ENCODE measurements around the gene SMCO2.

The SMCO2 gene

GRCh38 chr12:27446436-27446835, at the start of gene SMCO2:
Gene SMCO2 (plus strand): TSS chr12:27446736. CDS start chr12:27470632, 23,896 bp downstream.
- DNase-seq: no peak

- DNase-seq: no peak
These were observed 48.1 kb upstream of the SMCO2 start for GRCh38 chr12:27398466-27398865.

- DNase-seq: no peak
These were observed 47.5 kb upstream of the SMCO2 start for GRCh38 chr12:27399074-27399473.

GRCh38 chr12:27400856-27401354, 45.6 kb upstream of the SMCO2 start:
- DNase-seq: no peak

GRCh38 chr12:27412047-27412446, 34.5 kb upstream of the SMCO2 start:
- no peak for DNase-seq

- no peak for DNase-seq
These were observed 23.8 kb upstream of the SMCO2 start for GRCh38 chr12:27422697-27423096.

GRCh38 chr12:27424631-27425230, 21.8 kb upstream of the SMCO2 start:
- DNase-seq: no peak

GRCh38 chr12:27425306-27425705, 21.2 kb upstream of the SMCO2 start:
- no peak for DNase-seq

GRCh38 chr12:27426743-27427487, 19.6 kb upstream of the SMCO2 start:
- no peak for DNase-seq

- DNase-seq: no peak
These were observed 18.7 kb upstream of the SMCO2 start for GRCh38 chr12:27427824-27428223.

GRCh38 chr12:27428466-27428865, 18.1 kb upstream of the SMCO2 start:
- no peak for DNase-seq

- no peak for DNase-seq
These were observed 16.9 kb upstream of the SMCO2 start for GRCh38 chr12:27429606-27430005.

GRCh38 chr12:27431185-27431584, 15.4 kb upstream of the SMCO2 start:
- DNase-seq: no peak

- no peak for DNase-seq
These were observed 11.6 kb upstream of the SMCO2 start for GRCh38 chr12:27434673-27435565.

GRCh38 chr12:27436029-27436428, 10.5 kb upstream of the SMCO2 start:
- no peak for DNase-seq

GRCh38 chr12:27436768-27437167, 9.8 kb upstream of the SMCO2 start:
- no peak for DNase-seq

- DNase-seq: no peak
These were observed 8.7 kb upstream of the SMCO2 start for GRCh38 chr12:27437839-27438238.

- no peak for DNase-seq
These were observed 1.2 kb downstream of the SMCO2 start for GRCh38 chr12:27447761-27448160.

- DNase-seq: no peak
These were observed 2.5 kb downstream of the SMCO2 start for GRCh38 chr12:27449026-27449425.

- DNase-seq: no peak
These were observed 3.5 kb downstream of the SMCO2 start for GRCh38 chr12:27449893-27450534.

GRCh38 chr12:27451036-27451825, 4.7 kb downstream of the SMCO2 start:
- DNase-seq: no peak

- no peak for DNase-seq
These were observed 6.9 kb downstream of the SMCO2 start for GRCh38 chr12:27453421-27453820.
